PC-9 (cell line): Measurements from ENCODE around the gene PSMB2. TPM values are rescaled to one million over a fixed set of nuclear protein-coding genes. Genes with fewer than 3 reads are reported as not detected.

ENCODE experiments used
- BruUV-seq: library from RNA; stranded (reverse); fragments of 400-500 nt; replicated peaks from 2 replicates; lab custom pipeline; 2021; lab: Mats Ljungman, UMichigan
- CTCF ChIA-PET: fragments of 300-600 bp; sonication (Branson Sonifier 250); formaldehyde crosslinking; loops from one replicate; lab custom pipeline; 2022; ENCODE audit warnings: antibody characterized with exemption; lab: Charles Lee
- POLR2A ChIA-PET: fragments of 300-600 bp; sonication (Branson Sonifier 250); formaldehyde crosslinking; loops from one replicate; lab custom pipeline; 2022; ENCODE audit warnings: antibody characterized with exemption; ENCODE audit not compliant: unreplicated experiment; lab: Charles Lee
- DNase-seq, 2 experiments: peaks; one replicate each; pipeline versions ENCODE4 v3.0.0 to v3.0.0-alpha.2; 2015 to 2022; ENCODE audit warnings: mixed read lengths in 1 of 2
- H2AFZ ChIP-seq: fragments of 200-600 bp; sonication (generic); 2 replicates; pipeline ENCODE4 v1.8.1; 2017; ENCODE audit warnings: antibody characterized with exemption
- H3F3A ChIP-seq: fragments of 200-600 bp; sonication (generic); 2 replicates; pipeline ENCODE4 v1.8.1; 2017; ENCODE audit warnings: antibody characterized with exemption, mild to moderate bottlenecking, low read depth; ENCODE audit not compliant: insufficient read depth
- H3K27ac ChIP-seq: fragments of 200-600 bp; sonication (generic); 2 replicates; pipeline ENCODE4 v1.6.1; 2016; ENCODE audit warnings: mixed run types
- H3K27me3 ChIP-seq: fragments of 200-600 bp; sonication (generic); 2 replicates; pipeline ENCODE4 v1.6.1; 2016; ENCODE audit warnings: low read depth, mixed run types; ENCODE audit not compliant: insufficient read depth
- H3K36me3 ChIP-seq: fragments of 200-600 bp; sonication (generic); 2 replicates; pipeline ENCODE4 v1.6.1; 2016; ENCODE audit warnings: low read depth, mixed run types
- H3K4me1 ChIP-seq: fragments of 200-600 bp; sonication (generic); replicated peaks from 2 replicates; pipeline ENCODE4 v1.6.1; 2016; ENCODE audit warnings: mixed run types; ENCODE audit not compliant: insufficient read depth
- H3K4me2 ChIP-seq: fragments of 200-600 bp; sonication (generic); 2 replicates; pipeline ENCODE4 v1.6.1; 2017; ENCODE audit warnings: mixed run types
- H3K4me3 ChIP-seq: fragments of 200-600 bp; sonication (generic); 2 replicates; pipeline ENCODE4 v1.6.1; 2016; ENCODE audit warnings: mixed run types
- H3K79me2 ChIP-seq: fragments of 200-600 bp; sonication (generic); 2 replicates; pipeline ENCODE4 v1.6.1; 2017; ENCODE audit warnings: low read depth, mixed run types
- H3K9me2 ChIP-seq: fragments of 200-600 bp; sonication (generic); 2 replicates; pipeline ENCODE4 v1.8.1; 2017; ENCODE audit warnings: mild to moderate bottlenecking; ENCODE audit not compliant: insufficient read depth
- H3K9me3 ChIP-seq: fragments of 200-600 bp; sonication (generic); 2 replicates; pipeline ENCODE4 v1.8.1; 2016; ENCODE audit warnings: low read depth; ENCODE audit not compliant: insufficient read depth
- H4K20me1 ChIP-seq: fragments of 200-600 bp; sonication (generic); 2 replicates; pipeline ENCODE4 v1.8.1; 2017; ENCODE audit not compliant: insufficient read depth
- EZH2 ChIP-seq: fragments of 200-600 bp; sonication (generic); IDR thresholded peaks from 2 replicates; pipeline ENCODE4 v1.8.0; 2017; ENCODE audit warnings: antibody characterized with exemption, low read depth
- intact Hi-C: fragments of 100-400 bp; cut with micrococcal nuclease; formaldehyde crosslinking; loops from one replicate; pipeline ENCODE4 v1.10.0; 2022; ENCODE audit not compliant: unreplicated experiment
- total RNA-seq: library from RNA; stranded (reverse); gene quantifications from 2 replicates; pipeline ENCODE4 v1.2.3, GENCODE V29; 2021
- TF ChIP-seq, protein P1 (sequence below): fragments of 200-600 bp; sonication (generic); conservative IDR thresholded peaks from 2 replicates; pipeline ENCODE4 v1.6.1; 2017; ENCODE audit warnings: mixed run types, antibody characterized with exemption, mild to moderate bottlenecking, moderate library complexity

The PSMB2 gene
- total RNA-seq, 1 experiment from 2014 or later: 206 TPM

DNA sequence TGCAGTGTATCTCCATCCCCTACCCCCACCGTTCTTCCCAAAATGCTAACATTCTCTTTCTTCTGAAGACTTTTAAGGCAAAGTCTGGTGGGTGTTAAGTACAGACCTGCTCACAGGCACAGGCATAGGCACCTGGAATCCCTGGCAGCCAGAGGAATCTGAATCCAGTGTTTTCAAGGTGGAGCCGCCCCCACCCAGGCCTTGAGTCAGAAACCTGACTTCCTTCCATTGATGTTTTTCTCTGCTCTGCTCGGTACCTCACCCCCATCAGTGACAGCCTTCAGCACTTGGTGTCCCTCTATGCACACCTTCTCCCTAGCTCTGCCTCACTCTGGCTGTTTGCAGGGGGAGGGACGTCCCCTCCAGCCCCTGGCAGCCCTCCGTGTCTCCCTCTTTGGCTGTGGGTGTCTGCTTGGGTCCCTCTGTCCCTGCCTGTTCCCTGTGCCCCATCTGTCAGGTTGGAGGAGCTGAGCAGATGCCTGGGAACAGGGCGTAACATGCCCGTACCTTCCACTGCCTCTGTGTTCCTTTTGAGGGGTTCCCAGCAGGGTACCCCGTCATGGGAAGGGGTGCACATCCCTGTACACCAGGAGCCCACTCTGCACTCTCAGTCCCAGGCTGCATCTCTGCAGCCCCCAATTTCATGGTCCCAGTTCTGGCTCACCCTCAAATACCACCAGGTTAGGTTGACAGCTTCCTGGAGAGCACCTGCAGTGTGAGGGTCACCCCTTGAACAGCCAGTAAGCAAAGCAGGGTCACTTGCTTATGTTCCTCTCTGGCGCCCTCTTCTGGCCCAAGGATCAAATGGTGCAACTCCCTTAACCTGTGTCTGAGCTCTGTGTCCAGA, 77.1 kb downstream of the PSMB2 start:
- Histone ChIP-seq H3K4me1 (no peaks in the 10 kb centered on the region), H3K27ac (no peak overlapping the region), H3K4me2 (no peak overlapping the region), H3K79me2 (no peaks in the 10 kb centered on the region), H2AFZ (no peak overlapping the region), H3K27me3 (no peaks in the 10 kb centered on the region), H3K9me2 (no peaks in the 10 kb centered on the region), H3K9me3 (no peaks in the 10 kb centered on the region), H3F3A (peaks cover 8% of the 10 kb centered on the region; the same call in 1 of the 2 replicates), H3K36me3 (no peaks in the 10 kb centered on the region), H3K4me3 (no peak overlapping the region), H4K20me1 (peaks cover 13% of the 10 kb centered on the region)
- TF ChIP-seq EZH2: no peak
- TF ChIP-seq, protein P1, sequence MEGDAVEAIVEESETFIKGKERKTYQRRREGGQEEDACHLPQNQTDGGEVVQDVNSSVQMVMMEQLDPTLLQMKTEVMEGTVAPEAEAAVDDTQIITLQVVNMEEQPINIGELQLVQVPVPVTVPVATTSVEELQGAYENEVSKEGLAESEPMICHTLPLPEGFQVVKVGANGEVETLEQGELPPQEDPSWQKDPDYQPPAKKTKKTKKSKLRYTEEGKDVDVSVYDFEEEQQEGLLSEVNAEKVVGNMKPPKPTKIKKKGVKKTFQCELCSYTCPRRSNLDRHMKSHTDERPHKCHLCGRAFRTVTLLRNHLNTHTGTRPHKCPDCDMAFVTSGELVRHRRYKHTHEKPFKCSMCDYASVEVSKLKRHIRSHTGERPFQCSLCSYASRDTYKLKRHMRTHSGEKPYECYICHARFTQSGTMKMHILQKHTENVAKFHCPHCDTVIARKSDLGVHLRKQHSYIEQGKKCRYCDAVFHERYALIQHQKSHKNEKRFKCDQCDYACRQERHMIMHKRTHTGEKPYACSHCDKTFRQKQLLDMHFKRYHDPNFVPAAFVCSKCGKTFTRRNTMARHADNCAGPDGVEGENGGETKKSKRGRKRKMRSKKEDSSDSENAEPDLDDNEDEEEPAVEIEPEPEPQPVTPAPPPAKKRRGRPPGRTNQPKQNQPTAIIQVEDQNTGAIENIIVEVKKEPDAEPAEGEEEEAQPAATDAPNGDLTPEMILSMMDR: peak; percentile 83
- POLR2A ChIA-PET: interaction anchor here (0.6 kb wide), 2 partner anchors 9 to 205 kb away, joined by 3 read pairs; partner anchors contain the start of gene CLSPN
- peak; percentile 69 to 79 for DNase-seq
- intact Hi-C loops: loop anchor here (1.0 kb wide), 2 partner anchors 113 to 712 kb away; no protein-coding TSS in a partner anchor
- BruUV-seq: no TSS peak
- CTCF ChIA-PET: interaction anchor here (0.6 to 1.6 kb wide), 15 partner anchors 8 to 315 kb away, joined by 3 to 22 read pairs (median 4); partner anchors contain the start of gene CLSPN

DNA sequence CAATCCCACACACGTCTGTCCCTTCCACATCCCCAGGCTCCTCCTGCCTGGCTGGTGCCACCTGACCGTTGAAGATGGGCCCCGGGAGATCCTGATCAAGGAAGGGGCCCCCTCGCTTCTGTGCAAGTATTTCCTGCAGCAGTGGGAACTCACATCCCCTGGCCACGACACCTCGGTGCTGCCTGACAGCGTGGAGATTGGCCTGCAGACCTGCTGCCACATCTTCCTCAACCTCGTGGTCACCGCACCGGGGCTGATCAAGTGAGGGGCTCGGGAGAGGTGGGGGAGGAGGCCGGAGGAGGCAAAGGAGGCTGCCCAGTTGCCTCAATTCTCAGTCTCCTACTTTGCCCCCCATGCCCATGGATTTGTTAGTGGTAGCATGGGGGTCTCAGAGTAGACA, 78.2 kb downstream of the PSMB2 start:
- DNase-seq: no peak
- peaks cover 8% of the 10 kb centered on the region; the same call in 1 of the 2 replicates for H3F3A ChIP-seq
- H3K4me1 ChIP-seq: no peaks in the 10 kb centered on the region; the same call in 1 of the 2 replicates
- H3K9me2 ChIP-seq: no peaks in the 10 kb centered on the region
- ChIA-PET CTCF (no interaction called here), POLR2A (no interaction called here)
- no peaks in the 10 kb centered on the region for H3K36me3 ChIP-seq
- H3K27me3 ChIP-seq: no peaks in the 10 kb centered on the region
- no peak overlapping the region for H2AFZ ChIP-seq
- no peaks in the 10 kb centered on the region for H3K9me3 ChIP-seq
- H3K27ac ChIP-seq: no peak overlapping the region
- no peak overlapping the region for H3K4me2 ChIP-seq
- H3K79me2 ChIP-seq: peaks cover 10% of the 10 kb centered on the region
- intact Hi-C loops: no loop called here
- H4K20me1 ChIP-seq: peaks cover 13% of the 10 kb centered on the region
- H3K4me3 ChIP-seq: no peak overlapping the region
- TF ChIP-seq, protein P1: no peak
- no peak for TF ChIP-seq EZH2
- BruUV-seq: no TSS peak

DNA sequence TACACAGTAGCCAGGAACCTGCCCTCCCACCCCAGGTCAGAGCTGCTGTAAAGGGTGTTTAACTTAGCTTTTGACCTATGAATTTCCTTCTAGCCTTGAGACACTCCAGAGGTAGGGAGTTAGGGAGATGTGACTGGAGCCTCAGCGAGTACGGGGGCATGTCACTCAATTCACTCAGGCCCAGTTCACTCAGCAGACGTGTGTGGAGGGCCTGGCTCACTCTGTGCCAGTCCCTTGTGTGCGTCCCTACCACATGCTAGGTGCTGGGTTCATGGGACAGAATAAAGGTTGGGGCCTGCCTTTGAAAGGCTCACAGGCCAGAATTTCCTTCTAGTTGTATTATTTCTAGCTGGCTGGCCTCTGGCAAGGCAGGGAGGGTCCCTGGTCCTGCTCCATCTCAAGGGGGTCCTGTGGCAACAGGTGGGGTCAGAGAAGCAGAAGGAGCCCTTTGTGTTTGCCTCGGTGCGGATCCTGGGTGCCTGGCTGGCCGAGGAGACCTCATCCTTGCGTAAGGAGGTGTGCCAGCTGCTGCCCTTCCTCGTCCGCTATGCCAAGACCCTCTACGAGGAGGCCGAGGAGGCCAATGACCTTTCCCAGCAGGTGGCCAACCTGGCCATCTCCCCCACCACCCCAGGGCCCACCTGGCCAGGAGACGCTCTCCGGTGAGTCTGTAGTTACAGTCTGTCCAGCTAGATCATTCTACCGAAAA, 79.2 kb downstream of the PSMB2 start:
- intact Hi-C loops: no loop called here
- no peak for DNase-seq

More for the DNA sequence above, 79.2 kb downstream of the PSMB2 start:
- no peaks in the 10 kb centered on the region for H3K9me2 ChIP-seq
- no peaks in the 10 kb centered on the region for H3K36me3 ChIP-seq
- H3K4me2 ChIP-seq: no peak overlapping the region
- POLR2A ChIA-PET: no interaction called here
- H3F3A ChIP-seq: peaks cover 8% of the 10 kb centered on the region; the same call in 1 of the 2 replicates
- no peak for TF ChIP-seq EZH2
- TF ChIP-seq, protein P1: no peak
- no peaks in the 10 kb centered on the region for H3K27me3 ChIP-seq
- H2AFZ ChIP-seq: no peak overlapping the region
- no peak overlapping the region for H3K27ac ChIP-seq
- H3K79me2 ChIP-seq: peaks cover 15% of the 10 kb centered on the region
- H3K4me1 ChIP-seq: no peaks in the 10 kb centered on the region; the same call in 1 of the 2 replicates
- peaks cover 13% of the 10 kb centered on the region for H4K20me1 ChIP-seq
- no TSS peak for BruUV-seq
- CTCF ChIA-PET: no interaction called here
- H3K9me3 ChIP-seq: no peaks in the 10 kb centered on the region
- no peak overlapping the region for H3K4me3 ChIP-seq
